HEK293T (cell line): ENCODE results near the gene KRTAP12-4.

Source experiments
- CTCF ChIA-PET: fragments of 350-600 bp; formaldehyde crosslinking; extraction: SDS; loops from one replicate; lab custom pipeline; 2021; ENCODE audit warnings: antibody characterized with exemption, inconsistent platforms; lab: Yijun Ruan, JAX
- POLR2A ChIA-PET: fragments of 350-600 bp; formaldehyde crosslinking; extraction: SDS; loops from one replicate; lab custom pipeline; 2020; ENCODE audit warnings: antibody characterized with exemption, inconsistent platforms; lab: Yijun Ruan, JAX
- DNase-seq: peaks from one replicate; pipeline ENCODE4 v3.0.0; 2012; ENCODE audit warnings: mixed read lengths; ENCODE audit errors: extremely low spot score
- CTBP1 ChIP-seq: fragments of 450-650 bp; IDR thresholded peaks from 2 replicates; pipeline ENCODE4 v1.6.1; 2016; ENCODE audit warnings: borderline replicate concordance
- ELF4 ChIP-seq: fragments of 450-650 bp; IDR thresholded peaks from 2 replicates; pipeline ENCODE4 v1.6.1; 2017; ENCODE audit warnings: antibody characterized with exemption
- FOXA1 ChIP-seq: fragments of 450-650 bp; IDR thresholded peaks from 2 replicates; pipeline ENCODE4 v1.6.1; 2016; ENCODE audit warnings: mild to moderate bottlenecking
- FOXM1 ChIP-seq: fragments of 450-650 bp; IDR thresholded peaks from 2 replicates; pipeline ENCODE4 v1.6.1; 2017; ENCODE audit warnings: mild to moderate bottlenecking, borderline replicate concordance
- HDGF ChIP-seq: fragments of 450-650 bp; IDR thresholded peaks from 2 replicates; pipeline ENCODE4 v1.6.1; 2017; ENCODE audit warnings: antibody characterized with exemption, borderline replicate concordance
- L3MBTL2 ChIP-seq: fragments of 450-650 bp; conservative IDR thresholded peaks from 2 replicates; pipeline ENCODE4 v1.6.1; 2016; ENCODE audit warnings: mild to moderate bottlenecking
- PKNOX1 ChIP-seq: fragments of 450-650 bp; IDR thresholded peaks from 2 replicates; pipeline ENCODE4 v1.6.1; 2016
- SUZ12 ChIP-seq: fragments of 450-650 bp; IDR thresholded peaks from 2 replicates; pipeline ENCODE4 v1.6.1; 2016; ENCODE audit warnings: mild to moderate bottlenecking

Gene KRTAP12-4

GRCh38 chr21:44606495-44606894 is 48.0 kb downstream of the KRTAP12-4 start:
- POLR2A ChIA-PET = no interaction called here
- no peak for DNase-seq
- TF ChIP-seq PKNOX1 (no peak), CTBP1 (no peak), ELF4 (no peak), L3MBTL2 (no peak), SUZ12 (no peak), FOXA1 (no peak), FOXM1 (no peak), HDGF (no peak)
- CTCF ChIA-PET = no interaction called here
